ENCODE results near the gene SPACA9.

GRCh38 chr9:132880324-132880661, 1.6 kb downstream of the SPACA9 start:
- TF ChIP-seq CTCF (IDR thresholded peaks at IDR 0.05) (no peak), POLR2A (IDR thresholded peaks at IDR 0.05) (no peak)
